Activated T-cell treated with anti-CD3 and anti-CD28 coated beads, Interleukin-2, amount 50 U/mL, for 4 hours (primary cell): ENCODE data around the gene DCDC2C. TPM values are rescaled to one million over a fixed set of nuclear protein-coding genes. Genes with fewer than 3 reads are reported as not detected.

Source experiments
- total RNA-seq, 3 donors: library from RNA; stranded (reverse); gene quantifications; one replicate each; pipeline ENCODE4 v1.2.1, GENCODE V29; 2021

Gene DCDC2C
- total RNA-seq, 3 donors from 2014 or later = not detected

Other genes with a start within 250 kb of the DCDC2C start
- 10 to 100 TPM; 25.6 to 28.4 (median 25.7) TPM for gene ADI1, start 184.0 kb upstream of the DCDC2C start, total RNA-seq
- 10 to 100 TPM; 34.0 to 36.7 (median 36.0) TPM for gene RNASEH1, start 145.2 kb upstream of the DCDC2C start, total RNA-seq
- 1,000 to 10,000 TPM; 1,876 to 2,075 (median 2,071) TPM for gene RPS7, start 128.3 kb upstream of the DCDC2C start, total RNA-seq
- under 1 TPM in 2 of 3 donors, not detected in 1; 0.28 to 0.43 TPM for gene COLEC11, start 108.5 kb upstream of the DCDC2C start, total RNA-seq
- not detected for gene ALLC, start 45.4 kb upstream of the DCDC2C start, total RNA-seq